Right atrium auricular region (tissue), 2 donors: Measurements from ENCODE around the gene ZBTB20. TPM values are rescaled to one million over a fixed set of nuclear protein-coding genes. Genes with fewer than 3 reads are reported as not detected.

Experiments
- DNase-seq: peaks from one replicate; pipeline ENCODE4 v3.0.0-alpha.2; 2019; ENCODE audit warnings: low spot score
- H3K27ac ChIP-seq, 2 donors: fragments of 200-600 bp; sonication (generic); 1 replicate in 1 of 2; 2 replicates in 1 of 2; pipeline ENCODE4 v1.5.1; 2016 to 2019
- H3K27me3 ChIP-seq, 2 donors: fragments of 200-600 bp; sonication (generic); one replicate each; pipeline versions ENCODE4 v1.5.1 to v1.6.0; 2017 to 2019
- H3K36me3 ChIP-seq: fragments of 200-600 bp; sonication (generic); one replicate; pipeline ENCODE4 v1.5.1; 2016
- H3K4me1 ChIP-seq, 2 donors: fragments of 200-600 bp; sonication (generic); one replicate each; pipeline versions ENCODE4 v1.5.1 to v1.6.0; 2017 to 2019
- H3K4me3 ChIP-seq, 2 donors: fragments of 200-600 bp; sonication (generic); 1 replicate in 1 of 2; 2 replicates in 1 of 2; pipeline ENCODE4 v1.5.1; 2017 to 2019; ENCODE audit warnings: mild to moderate bottlenecking in 1 of 2, moderate library complexity in 1 of 2
- H3K9me3 ChIP-seq, 2 donors: fragments of 200-600 bp; sonication (generic); one replicate each; pipeline ENCODE4 v1.5.1; 2019
- CTCF ChIP-seq, 2 donors: fragments of 200-600 bp; sonication (generic); IDR thresholded peaks; one replicate each; pipeline ENCODE4 v1.5.1; 2019; ENCODE audit warnings: antibody characterized with exemption in 2 of 2
- total RNA-seq, 2 donors: library from RNA; depleted of rRNA; stranded (reverse); fragments of >200 nt; gene quantifications; one replicate each; pipeline ENCODE4 v1.1.0, GENCODE V29; 2016

Gene ZBTB20
- total RNA-seq, 2 donors from 2014 or later: 84.6 to 90.8 TPM

- Histone ChIP-seq H3K9me3 (no peaks in the 10 kb centered on the region), H3K4me3 (no peak overlapping the region), H3K4me1 (peaks cover 0 to 16% of the 10 kb centered on the region in 2 donors), H3K27ac (no peak overlapping the region), H3K27me3 (no peaks in the 10 kb centered on the region), H3K36me3 (no peaks in the 10 kb centered on the region)
- no peak for TF ChIP-seq CTCF (IDR thresholded peaks at IDR 0.05)
- no peak for DNase-seq
Measured at GRCh38 chr3:114714957-114715460, 432.1 kb downstream of the ZBTB20 start.

- no peaks in the 10 kb centered on the region for H3K27me3 ChIP-seq
- no peak for DNase-seq
- H3K9me3 ChIP-seq: no peaks in the 10 kb centered on the region
- peaks cover 0 to 8% of the 10 kb centered on the region in 2 donors for H3K4me1 ChIP-seq
- H3K27ac ChIP-seq: peak overlapping the region in 1 of 2 donors; percentile 46
- no peaks in the 10 kb centered on the region for H3K36me3 ChIP-seq
- no peak overlapping the region for H3K4me3 ChIP-seq
- TF ChIP-seq CTCF (IDR thresholded peaks at IDR 0.05): no peak
Measured at GRCh38 chr3:114714237-114714636, 432.9 kb downstream of the ZBTB20 start.

GRCh38 chr3:114712728-114713492 lies 434.2 kb downstream of the ZBTB20 start:
- peak overlapping the region; percentile 42 to 47 for H3K27ac ChIP-seq
- H3K4me1 ChIP-seq: no peaks in the 10 kb centered on the region

GRCh38 chr3:114711321-114711886 lies 435.7 kb downstream of the ZBTB20 start:
- Histone ChIP-seq H3K27me3 (no peaks in the 10 kb centered on the region), H3K4me1 (peaks cover 0 to 6% of the 10 kb centered on the region in 2 donors), H3K4me3 (no peak overlapping the region), H3K27ac (no peak overlapping the region), H3K36me3 (no peaks in the 10 kb centered on the region), H3K9me3 (no peaks in the 10 kb centered on the region)
- DNase-seq: no peak
- TF ChIP-seq CTCF (IDR thresholded peaks at IDR 0.05): no peak

More at GRCh38 chr3:114712728-114713492, 434.2 kb downstream of the ZBTB20 start:
- Histone ChIP-seq H3K27me3 (no peaks in the 10 kb centered on the region), H3K4me3 (no peak overlapping the region), H3K36me3 (no peaks in the 10 kb centered on the region), H3K9me3 (no peaks in the 10 kb centered on the region)
- no peak for DNase-seq
- no peak for TF ChIP-seq CTCF (IDR thresholded peaks at IDR 0.05)

GRCh38 chr3:114709102-114709501 lies 438.0 kb downstream of the ZBTB20 start:
- Histone ChIP-seq H3K4me3 (no peak overlapping the region), H3K9me3 (no peaks in the 10 kb centered on the region), H3K36me3 (no peaks in the 10 kb centered on the region), H3K27ac (no peak overlapping the region), H3K27me3 (no peaks in the 10 kb centered on the region), H3K4me1 (peaks cover 0 to 17% of the 10 kb centered on the region in 2 donors)
- no peak for TF ChIP-seq CTCF (IDR thresholded peaks at IDR 0.05)
- no peak for DNase-seq
